ENCODE data around the gene IRAK1.
A peak's percentile ranks its signal among the peaks of the same experiment; 100 is the strongest.

IRAK1 gene

GRCh38 chrX:153966283-153966688, 53.4 kb downstream of the IRAK1 start:
- H3K9ac ChIP-seq (ENCODE audit: low read depth, low read length), result 0 out of 2 replicates have a peak overlapping the region, but pooled peaks have one; percentile 99
- H3K4me1 ChIP-seq (ENCODE audit: insufficient read depth, low read length), result peaks cover 33% of the 10 kb centered on the region
- ATAC-seq (ENCODE audit: insufficient read depth, low read depth) (no peak), DNase-seq (no peak)
- H3K79me2 ChIP-seq (ENCODE audit: insufficient read depth, low read length), result peaks cover 98% of the 10 kb centered on the region
- TF ChIP-seq EZH2 (IDR thresholded peaks at IDR 0.05; ENCODE audit: borderline replicate concordance, low read depth, low read length, severe bottlenecking), result no peak
- no peak for TF ChIP-seq CTCF (IDR thresholded peaks at IDR 0.05; ENCODE audit: borderline replicate concordance, extremely low read depth, low read length, poor library complexity, severe bottlenecking)
- peak overlapping the region; percentile 67 for H3K4me2 ChIP-seq (ENCODE audit: insufficient read depth, low read length)
- no peaks in the 10 kb centered on the region for H3K9me3 ChIP-seq (ENCODE audit: insufficient read depth, low read length, severe bottlenecking)
- no peak overlapping the region for H2AFZ ChIP-seq (ENCODE audit: low read depth, low read length)
- H3K4me3 ChIP-seq (ENCODE audit: low read depth in 1 of 2, low read length in 2 of 2), result peak overlapping the region in 1 of 2 experiments; percentile 90; a peak in 1 of 4 replicates
- H3K36me3 ChIP-seq (ENCODE audit: insufficient read depth, low read length), result peaks cover 84% of the 10 kb centered on the region
- peaks cover 86% of the 10 kb centered on the region for H4K20me1 ChIP-seq (ENCODE audit: insufficient read depth, low read length)
- H3K27ac ChIP-seq (ENCODE audit: low read length), result peak overlapping the region; percentile 96; the same call in 1 of the 2 replicates
- no peaks in the 10 kb centered on the region for H3K27me3 ChIP-seq (ENCODE audit: insufficient read depth, low read length, poor library complexity)

GRCh38 chrX:153965406-153965805, 54.3 kb downstream of the IRAK1 start:
- peaks cover 93% of the 10 kb centered on the region for H3K36me3 ChIP-seq (ENCODE audit: insufficient read depth, low read length)
- H3K4me2 ChIP-seq (ENCODE audit: insufficient read depth, low read length), result peak overlapping the region; percentile 67; the same call in 1 of the 2 replicates
- no peak overlapping the region for H3K9ac ChIP-seq (ENCODE audit: low read depth, low read length)
- no peak overlapping the region for H2AFZ ChIP-seq (ENCODE audit: low read depth, low read length)
- no peak for ATAC-seq (ENCODE audit: insufficient read depth, low read depth)
- no peak for DNase-seq
- H3K9me3 ChIP-seq (ENCODE audit: insufficient read depth, low read length, severe bottlenecking), result no peaks in the 10 kb centered on the region
- no peak overlapping the region for H3K4me3 ChIP-seq (ENCODE audit: low read depth in 1 of 2, low read length in 2 of 2)
- peaks cover 87% of the 10 kb centered on the region for H4K20me1 ChIP-seq (ENCODE audit: insufficient read depth, low read length)
- no peak overlapping the region for H3K27ac ChIP-seq (ENCODE audit: low read length)
- peaks cover 33% of the 10 kb centered on the region for H3K4me1 ChIP-seq (ENCODE audit: insufficient read depth, low read length)
- H3K79me2 ChIP-seq (ENCODE audit: insufficient read depth, low read length), result peaks cover 99% of the 10 kb centered on the region
- TF ChIP-seq EZH2 (IDR thresholded peaks at IDR 0.05; ENCODE audit: borderline replicate concordance, low read depth, low read length, severe bottlenecking) (no peak), CTCF (IDR thresholded peaks at IDR 0.05; ENCODE audit: borderline replicate concordance, extremely low read depth, low read length, poor library complexity, severe bottlenecking) (no peak)
- no peaks in the 10 kb centered on the region for H3K27me3 ChIP-seq (ENCODE audit: insufficient read depth, low read length, poor library complexity)

GRCh38 chrX:153964105-153964504, 55.6 kb downstream of the IRAK1 start:
- no peak overlapping the region for H2AFZ ChIP-seq (ENCODE audit: low read depth, low read length)
- no peaks in the 10 kb centered on the region for H3K9me3 ChIP-seq (ENCODE audit: insufficient read depth, low read length, severe bottlenecking)
- no peak overlapping the region for H3K4me3 ChIP-seq (ENCODE audit: low read depth in 1 of 2, low read length in 2 of 2)
- H3K4me1 ChIP-seq (ENCODE audit: insufficient read depth, low read length), result peaks cover 33% of the 10 kb centered on the region
- H3K36me3 ChIP-seq (ENCODE audit: insufficient read depth, low read length), result peaks cover 97% of the 10 kb centered on the region
- no peak overlapping the region for H3K9ac ChIP-seq (ENCODE audit: low read depth, low read length)
- peaks cover 89% of the 10 kb centered on the region for H4K20me1 ChIP-seq (ENCODE audit: insufficient read depth, low read length)
- H3K27ac ChIP-seq (ENCODE audit: low read length), result no peak overlapping the region
- no peak overlapping the region for H3K4me2 ChIP-seq (ENCODE audit: insufficient read depth, low read length)
- H3K79me2 ChIP-seq (ENCODE audit: insufficient read depth, low read length), result peaks cover 96% of the 10 kb centered on the region
- no peaks in the 10 kb centered on the region for H3K27me3 ChIP-seq (ENCODE audit: insufficient read depth, low read length, poor library complexity)
- TF ChIP-seq EZH2 (IDR thresholded peaks at IDR 0.05; ENCODE audit: borderline replicate concordance, low read depth, low read length, severe bottlenecking) (no peak), CTCF (IDR thresholded peaks at IDR 0.05; ENCODE audit: borderline replicate concordance, extremely low read depth, low read length, poor library complexity, severe bottlenecking) (no peak)
- ATAC-seq (ENCODE audit: insufficient read depth, low read depth), result no peak
- DNase-seq, result no peak

All from DND-41 (cell line).